ENCODE data around the gene HSD17B12.
A peak's percentile ranks its signal among the peaks of the same experiment; 100 is the strongest.
"Not testable (repeated sequence)": the region's sequence is repeated elsewhere in the genome, so short reads cannot be mapped to it uniquely, and the experiment has no call there.

HSD17B12 gene

DNA sequence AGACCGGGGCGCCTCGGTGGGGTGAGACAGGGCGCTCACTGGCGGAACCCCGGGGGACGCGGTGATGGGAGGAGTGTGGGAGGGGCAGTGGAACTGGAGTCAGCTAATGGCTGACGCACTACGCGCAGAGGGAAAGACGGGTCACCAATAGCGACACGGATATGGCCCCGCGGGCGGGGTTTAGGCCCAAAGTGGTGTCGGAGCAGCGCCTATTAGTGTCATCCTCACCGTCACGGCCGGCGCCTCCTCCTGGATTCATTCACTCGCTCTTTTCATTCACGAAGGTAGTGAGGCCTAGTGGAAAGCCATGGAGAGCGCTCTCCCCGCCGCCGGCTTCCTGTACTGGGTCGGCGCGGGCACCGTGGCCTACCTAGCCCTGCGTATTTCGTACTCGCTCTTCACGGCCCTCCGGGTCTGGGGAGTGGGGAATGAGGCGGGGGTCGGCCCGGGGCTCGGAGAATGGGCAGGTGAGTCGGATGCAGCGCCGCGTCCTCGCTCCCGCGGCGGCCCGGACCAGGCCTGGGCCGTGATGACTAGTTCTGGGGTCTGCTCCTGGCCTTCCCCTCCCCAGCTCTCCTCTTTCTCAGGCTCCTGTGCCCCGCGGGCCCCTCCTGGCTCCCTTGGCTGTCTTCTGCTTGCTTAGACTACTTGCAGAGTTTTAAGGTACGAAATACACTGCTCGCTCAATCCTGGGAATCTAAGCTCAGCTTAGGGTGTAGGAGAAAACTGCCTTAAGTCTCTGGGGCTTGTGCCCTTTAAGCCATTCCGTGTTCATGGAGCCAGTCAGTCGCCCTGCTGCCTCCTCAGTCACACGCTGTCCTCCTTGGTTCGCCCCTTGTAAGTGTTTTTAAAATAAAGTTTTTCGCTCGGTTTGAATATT lies at the start of gene HSD17B12:
TSS of gene HSD17B12 (plus strand) at position 218 of the 880 bp plus-strand sequence. CDS start at position 308, 90 bp downstream.
- DNase-seq: peak; percentile 99

DNA sequence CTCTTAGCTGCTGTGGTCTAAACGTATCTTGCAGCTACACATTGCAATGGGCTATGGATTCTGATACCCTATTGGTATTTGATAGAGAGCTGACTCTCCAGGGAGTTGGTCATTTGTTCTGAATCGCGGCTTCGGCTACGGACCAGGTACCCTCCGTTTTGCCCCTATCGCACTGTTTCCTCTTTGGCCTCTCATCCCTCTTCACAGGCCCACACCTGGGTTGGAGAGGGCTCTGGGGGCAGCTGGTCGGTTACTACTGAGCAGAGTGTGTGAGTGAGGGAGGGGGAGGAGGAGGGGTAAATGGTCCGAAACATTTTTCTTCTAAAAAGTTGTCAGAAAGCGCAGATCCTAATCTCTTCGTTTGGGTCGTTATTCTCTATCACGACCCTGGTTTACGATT lies 48.8 kb upstream of the HSD17B12 start:
- DNase-seq: no peak

DNA sequence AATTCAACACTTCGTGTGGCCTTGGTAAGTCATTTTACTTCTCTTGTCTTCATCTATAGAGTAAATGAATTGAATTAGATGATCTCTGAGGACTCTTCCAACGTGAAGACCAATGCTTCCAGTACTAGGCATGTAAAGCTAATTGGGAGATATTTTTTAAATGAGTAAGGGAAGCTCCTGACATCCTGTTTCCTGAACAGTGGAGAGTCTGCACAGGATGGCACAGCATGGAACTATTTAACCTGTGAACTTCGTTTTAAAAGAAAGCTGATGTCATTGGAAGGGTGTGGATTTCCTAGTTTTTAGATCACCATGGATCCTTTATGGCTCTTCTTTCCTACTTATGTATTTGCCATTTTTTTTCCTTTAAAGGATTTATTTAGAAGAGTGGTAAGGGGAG lies 48.4 kb upstream of the HSD17B12 start:
- DNase-seq: no peak

DNA sequence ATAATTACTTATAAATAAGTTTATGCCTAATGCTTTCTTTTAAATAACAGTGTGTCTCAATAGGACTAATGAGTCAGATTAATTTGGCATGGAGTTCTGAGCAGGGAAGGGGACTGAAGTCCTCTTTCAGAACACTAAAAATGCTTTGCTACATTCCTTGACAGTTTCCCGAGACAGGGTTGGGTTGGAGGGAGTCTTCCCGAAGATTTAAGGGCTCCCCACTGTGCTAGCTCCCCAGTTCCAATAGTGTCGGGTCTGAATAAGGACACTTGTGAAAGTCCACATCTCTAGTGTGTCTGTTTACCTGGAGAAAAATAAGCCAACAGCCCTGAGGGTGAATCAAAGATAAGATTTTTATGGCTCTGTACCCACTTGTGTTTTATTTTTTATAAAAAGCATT lies 41.8 kb upstream of the HSD17B12 start:
- no peak for DNase-seq

DNA sequence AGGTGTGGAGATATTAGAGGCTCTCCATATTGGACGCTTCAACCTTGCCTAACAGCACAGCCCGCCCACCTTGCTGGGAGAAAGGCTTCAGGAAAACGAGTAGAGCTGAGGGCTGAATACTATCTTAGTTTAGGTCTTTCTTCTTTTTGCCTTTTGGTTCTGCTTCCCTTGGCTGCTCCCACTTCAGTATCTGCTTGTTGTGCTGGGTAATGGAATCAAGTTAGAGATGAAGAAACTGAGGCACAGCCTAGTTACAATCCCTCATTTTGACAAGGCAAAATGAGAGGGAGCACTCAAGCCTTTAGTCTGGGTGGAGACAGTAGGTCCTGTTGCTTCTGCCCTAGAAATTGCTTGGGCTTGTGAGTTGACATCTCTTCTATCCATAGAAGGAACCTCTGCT lies 41.3 kb upstream of the HSD17B12 start:
- DNase-seq: no peak

DNA sequence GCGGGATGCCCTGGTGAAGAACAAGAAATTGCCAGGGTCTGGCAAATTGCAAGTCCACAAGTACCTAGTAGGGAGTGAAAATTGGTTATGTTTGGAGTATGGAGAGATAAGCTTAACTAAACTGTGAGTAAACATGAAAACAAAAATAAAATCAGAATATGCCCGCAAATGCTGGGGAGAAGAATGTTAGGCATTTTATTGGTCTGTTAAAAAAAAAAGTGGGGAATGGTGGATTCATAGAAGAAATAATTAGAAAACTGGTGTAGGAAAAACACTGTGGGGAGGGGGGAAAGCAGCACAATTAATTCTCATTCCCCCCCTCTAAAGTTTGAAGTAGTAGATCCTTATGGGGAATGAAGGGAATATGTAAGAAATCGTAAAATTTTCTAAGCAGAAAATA lies 40.6 kb upstream of the HSD17B12 start:
- no peak for DNase-seq

DNA sequence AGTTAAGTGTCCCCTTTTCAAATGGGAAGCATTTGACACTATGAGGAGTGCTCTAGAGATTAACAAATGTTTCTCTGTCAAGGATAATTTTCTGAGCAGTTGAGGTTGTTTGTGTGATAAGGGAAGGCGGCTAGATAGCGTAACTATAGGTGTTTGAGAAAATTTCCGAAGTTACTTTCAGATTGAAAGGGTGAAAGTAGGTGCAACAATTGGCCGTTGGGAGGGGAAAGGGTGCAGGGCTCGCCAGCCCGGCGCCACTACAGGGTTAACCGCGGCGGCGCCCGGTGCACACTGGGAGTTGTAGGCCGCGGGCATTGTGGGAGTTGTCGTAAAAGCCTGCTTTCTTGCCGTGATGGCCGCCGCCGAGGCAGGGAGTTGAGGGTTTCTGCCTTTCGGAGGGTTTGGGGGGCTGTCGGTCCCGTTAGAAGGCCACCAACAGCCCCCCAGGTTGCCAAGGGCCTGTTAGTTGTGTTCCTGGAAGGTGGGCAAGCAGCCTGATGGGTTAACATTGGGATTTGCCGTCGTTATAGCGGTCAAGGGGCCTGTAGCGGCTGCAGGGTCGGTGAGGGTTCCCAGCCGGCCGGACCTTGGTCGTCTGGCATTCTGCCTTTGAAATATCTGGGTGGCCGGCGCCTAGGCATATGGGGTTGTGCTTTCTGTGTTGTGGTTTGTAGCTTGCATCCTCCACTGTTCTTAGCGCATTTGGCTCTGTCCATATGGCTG lies 36.5 kb upstream of the HSD17B12 start:
- DNase-seq: peak; percentile 92

DNA sequence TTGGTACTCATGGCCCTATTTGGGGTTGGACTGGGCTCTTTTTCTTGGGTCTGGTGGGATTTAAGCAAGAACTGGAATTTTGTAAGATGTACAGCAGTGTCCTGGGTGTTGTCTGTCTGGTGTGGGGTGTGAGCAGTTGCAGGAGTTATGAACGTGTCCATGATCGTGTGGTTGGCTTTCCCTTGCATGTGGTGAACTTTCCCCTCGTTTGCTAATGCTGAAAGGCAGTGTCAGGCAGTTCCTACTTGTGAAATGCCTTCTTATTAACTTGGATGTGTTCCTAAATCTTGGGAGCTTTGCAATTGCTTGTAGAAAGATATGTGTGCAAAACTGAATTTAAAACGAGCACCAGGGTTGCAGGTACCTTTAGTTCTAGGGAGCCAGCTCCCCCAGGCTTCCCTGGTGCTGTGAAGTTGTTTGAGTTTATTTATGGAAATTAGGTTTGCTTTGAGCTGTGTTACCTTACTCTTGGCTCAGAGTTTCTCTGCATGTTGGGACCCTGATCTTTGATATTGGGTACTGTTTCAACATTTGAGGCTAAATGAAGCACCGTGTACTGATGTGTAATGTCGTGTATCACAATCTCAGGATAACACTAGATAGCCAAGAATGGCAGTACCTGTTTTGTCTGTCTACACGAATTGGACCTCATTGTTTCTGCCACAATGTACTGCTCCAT lies 35.8 kb upstream of the HSD17B12 start:
- DNase-seq: peak; percentile 17

DNA sequence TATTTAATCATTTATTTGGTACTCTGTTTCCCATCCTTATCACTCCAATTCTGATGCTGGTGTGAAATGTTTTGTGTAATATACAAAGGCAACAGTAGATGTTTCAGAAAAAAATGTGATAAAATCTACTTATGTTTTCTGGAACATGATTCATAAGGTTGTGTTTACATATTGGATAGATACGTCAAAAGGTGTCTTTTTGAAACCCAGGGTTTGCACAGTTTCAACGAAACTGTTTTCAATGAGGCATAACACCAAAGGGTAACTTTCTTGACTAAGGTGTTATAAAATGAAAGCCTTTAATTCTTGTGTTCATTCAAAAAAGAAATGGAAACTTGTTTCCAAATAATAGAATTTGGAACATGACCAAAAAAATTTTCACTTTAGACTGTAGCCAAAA lies 33.8 kb upstream of the HSD17B12 start:
- no peak for DNase-seq

DNA sequence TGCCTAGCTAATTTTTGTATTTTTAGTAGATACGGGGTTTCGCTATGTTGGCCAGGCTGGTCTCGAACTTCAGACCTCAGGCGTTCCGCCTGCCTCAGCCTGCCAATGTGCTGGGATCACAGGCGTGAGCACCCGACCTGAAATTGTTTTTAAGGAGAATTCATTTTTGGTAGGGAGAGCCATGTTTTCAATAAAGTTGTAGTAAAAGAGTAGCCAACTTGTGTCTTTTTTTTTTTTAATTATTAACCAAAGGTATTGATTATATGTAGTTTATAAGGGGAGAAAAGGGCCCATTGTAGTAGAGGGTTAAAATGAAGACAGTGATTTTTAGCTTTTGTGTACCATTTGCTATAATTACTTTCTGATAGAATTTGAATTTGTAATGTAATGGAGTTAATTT lies 31.6 kb upstream of the HSD17B12 start:
- DNase-seq: no peak

DNA sequence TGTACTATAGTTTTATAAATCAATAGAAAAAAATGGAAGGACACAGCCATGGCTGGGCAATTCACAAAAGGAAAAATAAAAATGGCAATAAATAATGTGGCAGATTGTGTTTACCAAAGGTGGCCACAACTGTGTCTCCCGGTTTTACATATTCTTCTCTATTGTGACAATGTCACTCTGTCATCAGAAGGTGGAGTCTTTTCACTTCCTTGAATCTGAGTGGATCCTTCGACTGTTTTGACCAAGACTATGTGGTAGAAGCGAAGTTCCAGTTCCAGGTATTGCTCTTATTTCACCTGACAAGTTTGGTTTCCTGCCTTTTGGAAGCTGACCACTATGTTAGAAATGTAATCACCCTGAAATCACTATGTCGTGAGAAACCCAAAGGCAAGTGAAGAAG lies 31.0 kb upstream of the HSD17B12 start:
- DNase-seq: no peak

DNA sequence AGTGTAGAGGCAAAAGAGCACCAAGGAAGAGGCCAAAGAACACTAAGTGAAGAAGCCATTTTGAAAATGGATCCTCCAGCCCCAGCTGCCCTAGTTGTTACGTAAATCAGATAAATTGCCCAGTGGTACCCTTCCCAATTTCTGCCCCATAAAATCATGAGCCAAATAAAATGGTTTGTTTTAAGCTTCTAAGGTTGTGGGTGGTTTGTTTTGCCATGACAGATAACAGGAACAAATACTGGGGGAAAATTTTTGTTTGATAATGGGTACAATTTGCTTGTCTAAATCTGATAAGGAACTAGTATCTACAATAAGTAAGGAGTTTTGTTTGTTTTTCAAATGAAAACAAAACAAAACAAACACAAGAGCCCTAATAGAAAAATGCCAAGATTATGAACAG lies 30.6 kb upstream of the HSD17B12 start:
- no peak for DNase-seq

DNA sequence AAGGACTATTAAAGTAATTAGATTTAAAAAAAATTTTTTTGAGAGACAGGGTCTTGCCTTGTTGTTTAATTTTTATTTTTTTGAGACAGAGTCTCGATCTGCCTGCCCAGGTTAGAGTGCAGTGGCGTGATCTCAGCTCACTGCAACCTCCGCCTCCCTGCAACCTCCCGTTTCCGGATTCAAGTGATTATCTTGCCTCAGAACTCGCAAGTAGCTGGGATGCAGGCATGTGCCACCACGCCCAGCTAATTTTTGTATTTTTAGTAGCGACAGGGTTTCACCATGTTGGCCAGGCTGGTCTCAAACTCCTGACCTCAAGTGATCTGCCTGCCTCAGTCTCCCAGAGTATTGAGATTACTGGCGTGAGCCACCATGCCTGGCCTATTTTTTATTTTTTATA lies 17.5 kb upstream of the HSD17B12 start:
- not testable (repeated sequence) for DNase-seq

DNA sequence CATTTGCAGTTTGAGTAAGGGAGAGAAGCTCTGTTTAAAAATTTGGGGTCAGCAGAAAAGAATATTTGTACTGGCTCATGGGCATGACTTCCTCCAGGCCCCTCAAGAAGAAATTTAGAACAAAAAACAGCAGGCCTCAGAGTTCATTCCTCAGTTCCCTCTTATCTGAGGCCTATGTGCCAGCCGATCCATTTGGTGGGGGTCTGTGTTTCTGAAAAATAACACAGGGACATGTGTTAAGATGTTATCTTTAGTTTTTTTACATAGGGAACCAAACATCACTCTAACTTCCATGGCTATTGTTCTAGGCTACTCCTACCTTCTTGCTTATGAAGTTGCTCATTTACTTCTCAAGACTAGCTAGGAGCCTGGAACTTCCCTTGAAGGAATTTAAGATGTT lies 16.2 kb upstream of the HSD17B12 start:
- DNase-seq: no peak

DNA sequence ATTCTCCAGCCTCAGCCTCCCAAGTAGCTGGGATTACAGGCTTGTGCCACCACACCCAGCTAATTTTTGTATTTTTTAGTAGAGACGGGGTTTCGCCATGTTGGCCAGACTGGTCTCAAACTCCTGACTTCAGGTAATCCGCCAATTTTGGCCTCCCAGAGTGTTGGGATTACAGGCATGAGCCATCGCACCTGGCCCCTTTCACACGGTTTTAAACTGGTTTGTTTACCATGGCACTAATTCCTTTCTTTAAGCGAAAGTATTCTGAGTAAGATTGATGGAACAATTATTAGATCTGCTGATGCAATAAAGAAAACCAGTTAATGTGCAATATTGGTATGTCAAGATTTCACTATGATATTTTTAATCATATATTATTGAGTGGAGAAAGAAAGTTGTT lies 9.3 kb upstream of the HSD17B12 start:
- not testable (repeated sequence) for DNase-seq

DNA sequence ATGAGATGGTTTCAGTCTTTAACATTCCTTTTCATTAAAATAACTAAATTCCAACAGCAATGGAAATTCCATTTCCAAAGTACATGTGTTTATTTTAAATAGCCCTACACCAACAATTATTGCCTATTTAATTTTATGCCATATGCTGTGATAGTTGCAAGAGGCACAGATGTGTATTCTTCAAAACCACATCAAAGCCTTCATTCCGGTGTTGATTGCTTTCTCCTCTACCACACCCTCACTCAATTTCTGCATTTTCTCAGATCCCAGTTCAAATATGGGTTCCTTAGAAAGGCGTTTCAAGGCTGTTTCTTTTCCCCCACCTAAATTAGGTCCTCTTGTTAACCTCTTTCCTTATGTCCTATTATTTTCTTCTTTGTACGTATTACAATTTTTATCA lies 6.0 kb upstream of the HSD17B12 start:
- DNase-seq: no peak

DNA sequence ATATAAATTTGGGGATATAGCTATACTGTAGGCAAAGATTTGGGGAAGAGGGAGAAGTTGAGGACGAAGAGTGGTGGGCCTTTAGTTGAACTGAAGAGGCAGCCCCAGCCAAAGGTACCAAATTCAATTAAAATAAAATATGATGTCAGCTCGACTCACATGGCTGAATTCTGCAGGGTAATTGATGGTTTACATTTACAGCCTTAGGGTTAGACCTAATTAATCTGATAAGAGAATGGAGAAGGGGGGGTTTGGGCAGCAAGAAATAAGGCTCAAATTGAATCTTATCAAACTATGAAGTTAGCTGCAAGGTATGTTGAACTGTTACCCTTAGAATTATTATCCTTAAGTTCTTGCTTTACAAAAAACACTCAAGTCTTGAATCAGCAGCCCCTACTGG lies 3.6 kb upstream of the HSD17B12 start:
- DNase-seq: no peak

DNA sequence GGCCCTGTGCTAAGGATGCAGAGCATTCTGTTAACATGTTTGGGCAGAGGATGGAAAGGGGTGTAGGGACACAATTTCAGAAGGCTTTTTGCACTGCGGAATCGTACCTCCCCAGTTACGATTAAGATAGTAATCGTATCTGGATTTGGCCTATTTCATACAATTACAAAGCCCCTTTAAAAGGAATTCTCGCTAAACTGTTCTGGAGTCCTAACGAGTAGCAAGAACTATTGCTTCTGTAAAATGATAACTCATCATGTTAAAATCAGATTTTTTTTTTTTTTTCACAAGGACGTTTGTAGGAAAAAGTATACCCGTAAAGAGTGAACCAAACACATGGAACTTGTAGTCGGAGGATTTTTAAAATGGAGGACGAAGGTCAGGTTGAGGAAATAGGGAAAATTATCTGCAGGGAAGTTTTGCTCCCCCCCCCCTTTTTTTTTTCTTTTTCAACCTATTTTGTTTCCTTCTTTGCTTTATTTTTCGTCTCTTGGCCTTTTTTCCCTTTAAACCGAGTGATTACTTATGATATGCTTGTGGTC lies 934 bp downstream of the HSD17B12 start:
- DNase-seq: no peak

DNA sequence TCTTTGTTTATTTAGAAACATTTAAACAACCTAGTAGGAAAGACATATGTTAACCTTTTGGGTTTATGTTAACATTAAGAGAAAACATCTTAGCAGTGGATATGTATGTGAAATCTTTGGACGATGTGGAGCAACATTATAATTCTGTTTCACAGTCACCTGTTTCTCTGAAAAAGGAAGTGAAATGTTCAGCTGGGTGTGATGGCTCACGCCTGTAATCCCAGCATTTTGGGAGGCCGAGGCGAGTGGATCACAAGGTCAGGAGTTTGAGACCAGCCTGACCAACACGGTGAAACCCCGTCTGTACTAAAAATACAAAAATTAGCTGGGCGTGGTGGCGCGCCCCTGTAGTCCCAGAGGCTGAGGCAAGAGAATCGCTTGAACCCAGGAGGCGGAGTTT lies 1.5 kb downstream of the HSD17B12 start:
- DNase-seq: not testable (repeated sequence)

DNA sequence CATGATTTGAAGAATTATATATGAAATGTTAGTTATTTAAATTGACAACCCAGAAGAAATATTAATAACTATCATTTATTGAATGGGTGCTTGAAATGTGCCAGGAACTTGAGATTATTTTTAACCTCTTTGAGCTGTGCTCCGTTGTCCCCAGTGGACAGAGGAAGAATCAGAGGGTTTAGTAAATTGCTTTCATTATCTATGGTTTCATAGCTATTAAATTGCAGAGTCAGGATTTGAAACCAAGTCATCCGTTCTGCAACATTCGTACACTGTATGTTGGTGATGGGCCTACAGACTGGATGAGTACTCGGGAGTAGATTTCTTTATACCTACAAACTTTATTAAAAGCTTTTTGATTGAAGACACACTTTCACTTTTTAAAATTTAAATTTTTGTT lies 4.9 kb downstream of the HSD17B12 start:
- DNase-seq: no peak

DNA sequence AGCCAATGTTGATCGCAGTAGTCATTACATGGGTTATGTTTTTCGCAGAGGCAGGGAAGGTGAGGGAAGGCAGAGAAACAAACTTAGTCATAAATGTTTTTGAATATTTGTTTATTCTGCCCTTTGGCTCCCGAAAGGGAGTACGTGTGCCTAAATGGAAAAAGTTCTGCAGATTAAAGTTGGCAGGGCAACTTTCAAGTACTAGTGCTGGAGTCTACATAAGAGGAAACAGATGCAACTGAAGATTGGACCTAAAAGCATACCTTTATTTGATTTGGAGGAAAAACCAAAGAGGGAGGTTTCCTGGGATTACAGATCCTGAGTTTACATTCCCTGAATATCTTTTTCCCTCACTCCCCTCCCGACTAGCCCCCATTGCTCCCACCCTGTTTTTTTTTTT lies 5.7 kb downstream of the HSD17B12 start:
- DNase-seq: no peak

DNA sequence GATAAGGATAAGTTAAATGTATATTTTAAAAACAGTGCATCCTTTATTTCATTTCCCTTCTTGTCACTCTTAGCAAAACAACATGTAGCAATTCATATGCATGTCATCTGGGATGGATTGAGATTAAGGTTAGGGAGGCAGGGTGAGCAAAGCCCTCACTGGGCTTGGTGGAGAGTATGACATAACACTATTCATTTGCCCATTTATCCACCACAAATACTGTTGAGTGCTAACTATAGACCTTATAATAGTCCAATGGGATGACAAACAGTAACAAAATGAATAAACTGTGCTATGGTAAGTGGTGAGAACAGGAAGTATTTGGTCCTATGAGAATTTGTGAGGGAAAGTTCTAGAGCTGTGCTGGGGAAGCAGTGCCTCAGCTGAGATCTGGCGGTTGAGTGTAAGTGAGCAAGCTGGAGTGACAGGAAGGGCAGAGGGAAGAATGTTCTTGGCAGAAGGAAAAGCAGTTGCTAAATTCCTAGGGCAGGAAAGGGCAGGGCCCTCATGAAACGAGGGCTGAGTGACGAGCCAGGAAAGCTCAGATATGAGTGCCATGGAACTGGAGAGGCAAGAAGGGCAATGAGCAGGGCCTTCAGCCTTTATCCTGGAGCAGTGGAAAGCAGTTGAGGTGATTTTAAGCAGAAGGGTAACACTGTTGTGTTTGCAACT lies 6.7 kb downstream of the HSD17B12 start:
- no peak for DNase-seq

DNA sequence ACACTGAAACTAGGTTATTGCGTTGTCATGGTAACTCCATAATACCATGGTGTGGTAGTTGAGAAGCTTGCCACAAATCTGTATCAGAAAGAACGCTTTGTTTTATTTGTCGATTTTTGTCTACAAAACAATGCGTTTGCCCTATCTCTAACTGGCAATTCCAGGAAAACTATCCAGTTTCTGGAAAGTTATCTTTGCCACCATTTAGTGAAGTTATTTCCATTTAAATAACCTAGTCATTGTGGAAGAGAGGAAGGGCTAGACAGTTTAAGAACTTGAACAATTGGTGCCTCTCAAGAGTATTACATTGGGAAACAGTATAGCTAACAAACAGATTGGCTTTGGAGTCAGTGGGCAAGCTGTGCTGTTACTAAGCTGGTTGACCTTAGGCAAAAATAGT lies 7.9 kb downstream of the HSD17B12 start:
- no peak for DNase-seq

All from femur (tissue), 1 donor.